CD1c-positive myeloid dendritic cell (primary cell): ENCODE measurements around the gene RASSF7.
"Not testable (repeated sequence)": the region's sequence is repeated elsewhere in the genome, so short reads cannot be mapped to it uniquely, and the experiment has no call there.

Source experiments
- DNase-seq: peaks from one replicate; pipeline ENCODE4 v3.0.0-alpha.2; 2016; ENCODE audit errors: extremely low spot score

The RASSF7 gene

GRCh38 chr11:567011-567628 lies 6.3 kb downstream of the RASSF7 start:
- DNase-seq: no peak

- DNase-seq: no peak
Observed at GRCh38 chr11:567629-568292, 7.0 kb downstream of the RASSF7 start.

- peak; percentile 96 for DNase-seq
Observed at GRCh38 chr11:568306-569157, 7.8 kb downstream of the RASSF7 start.

- DNase-seq: no peak
Observed at GRCh38 chr11:569158-569885, 8.6 kb downstream of the RASSF7 start.

GRCh38 chr11:571802-572185 lies 11.0 kb downstream of the RASSF7 start:
- DNase-seq: no peak

- DNase-seq: no peak
Observed at GRCh38 chr11:573146-573759, 12.5 kb downstream of the RASSF7 start.

GRCh38 chr11:574031-574570 lies 13.3 kb downstream of the RASSF7 start:
- DNase-seq: not testable (repeated sequence)

GRCh38 chr11:574632-575312 lies 14.0 kb downstream of the RASSF7 start:
- no peak for DNase-seq

- peak; percentile 79 for DNase-seq
Observed at GRCh38 chr11:575313-575995, 14.7 kb downstream of the RASSF7 start.

- DNase-seq: peak; percentile 94
Observed at GRCh38 chr11:575996-576768, 15.4 kb downstream of the RASSF7 start, which contains the start of gene PHRF1. PHRF1 (plus strand) TSS chr11:576470; CDS start chr11:581513, 5,043 bp downstream.

- DNase-seq: no peak
Observed at GRCh38 chr11:576811-577610, 16.2 kb downstream of the RASSF7 start.

- no peak for DNase-seq
Observed at GRCh38 chr11:577611-577894, 16.8 kb downstream of the RASSF7 start.

GRCh38 chr11:578276-579035 lies 17.7 kb downstream of the RASSF7 start:
- no peak for DNase-seq

- no peak for DNase-seq
Observed at GRCh38 chr11:579830-580601, 19.2 kb downstream of the RASSF7 start.

- DNase-seq: no peak
Observed at GRCh38 chr11:581342-581741, 20.6 kb downstream of the RASSF7 start.

- no peak for DNase-seq
Observed at GRCh38 chr11:581752-582151, 21.0 kb downstream of the RASSF7 start.

GRCh38 chr11:584287-584686 lies 23.5 kb downstream of the RASSF7 start:
- no peak for DNase-seq
